ENCODE data around the gene SPRING1.

Gene SPRING1

DNA sequence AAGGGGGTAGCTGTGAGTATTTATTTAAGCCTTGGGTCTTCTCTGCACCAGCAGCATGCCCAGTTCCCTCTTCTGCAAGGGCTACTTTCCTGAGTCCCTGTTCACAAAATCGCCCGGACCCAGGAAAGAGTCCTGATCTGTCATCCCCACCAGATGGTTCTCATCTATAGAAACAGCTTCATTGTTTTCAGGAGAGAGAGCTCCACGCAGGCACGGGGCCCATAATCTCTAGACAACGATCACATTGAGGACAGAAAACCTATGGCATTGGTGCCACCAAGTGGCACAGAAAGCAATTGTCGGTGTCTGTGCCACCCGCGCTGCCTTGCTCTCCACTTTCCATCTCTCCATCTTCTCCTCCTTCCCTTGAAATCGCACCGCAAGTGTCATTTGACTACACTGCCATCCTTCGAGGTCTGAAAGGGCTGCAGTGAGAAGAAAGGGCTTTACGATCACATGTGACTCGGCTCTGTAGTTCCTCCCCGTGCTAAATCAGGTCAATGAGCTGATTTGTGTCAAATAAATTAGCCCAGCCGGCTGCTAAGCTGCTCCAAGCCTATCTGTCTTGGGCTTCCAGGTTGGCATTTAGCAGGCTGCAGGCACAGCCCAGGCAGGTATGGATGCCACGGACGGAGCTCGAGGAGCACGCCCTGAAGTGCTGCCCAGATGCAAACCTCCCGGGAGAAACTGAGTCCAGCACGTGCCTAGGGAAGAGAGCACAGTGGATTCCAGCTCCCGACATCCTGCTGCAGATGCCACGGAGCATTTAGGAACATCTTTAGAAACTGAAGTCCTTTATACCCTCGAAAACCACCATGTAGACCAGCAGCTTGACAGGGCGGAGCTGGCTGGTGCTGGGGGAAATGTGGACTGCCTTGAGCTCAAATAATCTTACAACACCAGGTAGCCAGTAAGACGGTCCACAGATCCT lies 28.8 kb downstream of the SPRING1 start:
- no peak for DNase-seq

DNA sequence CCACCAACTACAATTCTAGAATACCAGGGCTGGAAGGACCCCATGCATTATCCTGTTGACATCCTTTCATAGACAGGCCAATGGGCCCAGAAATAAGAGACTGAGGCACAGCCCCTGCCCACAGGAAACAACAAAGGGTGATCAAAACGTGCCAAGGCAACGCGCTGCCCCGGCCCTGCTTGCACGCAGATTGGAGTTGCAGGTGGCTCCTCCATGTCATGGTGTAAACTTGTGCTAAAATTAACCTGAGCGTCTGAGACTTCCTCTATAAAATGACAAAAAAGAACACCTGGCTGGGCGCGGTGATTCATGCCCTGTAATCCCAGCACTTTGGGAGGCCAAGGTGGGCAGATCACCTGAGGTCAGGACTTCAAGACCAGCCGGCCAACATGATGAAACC lies 30.1 kb downstream of the SPRING1 start:
- no peak for DNase-seq

- DNase-seq, result no peak
Measured at GRCh38 chr12:116703214-116703795, 34.6 kb downstream of the SPRING1 start.

- no peak for DNase-seq
Measured at GRCh38 chr12:116701432-116701831, 36.4 kb downstream of the SPRING1 start.

- DNase-seq, result no peak
Measured at GRCh38 chr12:116700066-116700465, 37.8 kb downstream of the SPRING1 start.

- no peak for DNase-seq
Measured at GRCh38 chr12:116698554-116699075, 39.3 kb downstream of the SPRING1 start.

DNA sequence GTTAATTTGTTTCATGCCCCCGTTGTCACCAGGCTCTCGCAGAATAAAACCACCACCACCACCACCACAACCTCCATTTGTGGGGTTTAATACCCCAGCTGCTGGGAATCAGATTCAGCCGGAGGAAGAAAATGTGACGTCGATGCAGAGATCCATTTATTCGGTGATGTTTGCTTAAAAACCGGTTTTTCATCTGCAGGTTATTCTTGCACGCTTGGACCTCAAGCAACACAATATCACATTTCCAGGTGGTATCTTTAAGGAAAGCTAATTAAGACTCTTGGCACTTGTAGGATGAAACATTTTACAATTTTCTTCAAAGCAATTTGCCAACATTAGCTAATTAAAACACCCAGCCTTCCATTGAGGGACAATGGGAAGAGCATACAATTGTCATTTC lies 39.8 kb downstream of the SPRING1 start:
- DNase-seq, result no peak

- no peak for DNase-seq
Measured at GRCh38 chr12:116697716-116698115, 40.2 kb downstream of the SPRING1 start.

GRCh38 chr12:116697305-116697704 lies 40.6 kb downstream of the SPRING1 start:
- no peak for DNase-seq

DNA sequence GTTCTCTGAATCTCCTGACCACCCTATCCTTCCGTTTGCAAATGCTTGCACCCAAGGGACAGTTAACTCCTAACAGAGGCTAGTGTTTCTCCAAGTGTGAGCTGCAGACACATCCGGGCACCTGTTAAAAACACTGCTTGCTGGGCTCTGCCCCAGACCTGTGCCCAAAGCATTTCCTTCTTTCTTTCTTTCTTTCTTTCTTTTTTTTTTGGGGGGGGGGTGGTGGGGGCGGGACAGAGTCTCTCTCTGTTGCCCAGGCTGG lies 42.5 kb downstream of the SPRING1 start:
- no peak for DNase-seq

- no peak for DNase-seq
Measured at GRCh38 chr12:116694653-116695463, 43.0 kb downstream of the SPRING1 start.

GRCh38 chr12:116693286-116694227 lies 44.3 kb downstream of the SPRING1 start:
- no peak for DNase-seq

GRCh38 chr12:116692605-116693004 lies 45.3 kb downstream of the SPRING1 start:
- no peak for DNase-seq

GRCh38 chr12:116691636-116692035 lies 46.2 kb downstream of the SPRING1 start:
- no peak for DNase-seq

GRCh38 chr12:116691205-116691604 lies 46.7 kb downstream of the SPRING1 start:
- no peak for DNase-seq

- DNase-seq, result no peak
Measured at GRCh38 chr12:116689979-116690744, 47.7 kb downstream of the SPRING1 start.

DNA sequence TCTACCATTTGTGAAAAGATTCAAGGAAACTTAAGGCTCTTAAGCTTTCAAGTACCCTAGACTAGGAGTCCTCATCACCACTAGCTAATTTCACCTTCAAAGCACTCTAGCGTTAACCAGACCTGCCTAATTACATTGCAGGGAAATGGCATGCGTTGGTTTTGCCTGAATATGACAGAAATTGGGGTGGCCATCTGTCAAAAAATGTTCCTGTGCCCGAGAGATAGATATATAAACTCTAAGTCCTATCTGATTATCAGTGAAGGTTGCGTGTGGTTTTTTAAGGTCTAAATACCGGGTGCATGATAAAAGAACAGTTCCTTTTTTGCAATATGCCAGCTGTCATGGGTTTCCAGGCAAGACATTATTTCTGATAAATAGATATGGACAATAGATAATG lies 48.3 kb downstream of the SPRING1 start:
- no peak for DNase-seq
